DOHH2 (cell line): ENCODE measurements around the gene CRX.

Experiments
- EZH2phosphoT487 ChIP-seq: fragments of 200-600 bp; sonication (generic); IDR thresholded peaks from 2 replicates; pipeline ENCODE4 v1.6.1; 2017; ENCODE audit warnings: borderline replicate concordance, mild to moderate bottlenecking, antibody characterized with exemption, low read length, moderate library complexity, mixed read lengths
- TF ChIP-seq, protein P1 (sequence below): fragments of 200-600 bp; sonication (generic); IDR thresholded peaks from one replicate; pipeline ENCODE4 v1.5.1; 2014; ENCODE audit warnings: antibody characterized with exemption, mild to moderate bottlenecking, low read depth, low read length; ENCODE audit not compliant: poor library complexity, severe bottlenecking

DNA sequence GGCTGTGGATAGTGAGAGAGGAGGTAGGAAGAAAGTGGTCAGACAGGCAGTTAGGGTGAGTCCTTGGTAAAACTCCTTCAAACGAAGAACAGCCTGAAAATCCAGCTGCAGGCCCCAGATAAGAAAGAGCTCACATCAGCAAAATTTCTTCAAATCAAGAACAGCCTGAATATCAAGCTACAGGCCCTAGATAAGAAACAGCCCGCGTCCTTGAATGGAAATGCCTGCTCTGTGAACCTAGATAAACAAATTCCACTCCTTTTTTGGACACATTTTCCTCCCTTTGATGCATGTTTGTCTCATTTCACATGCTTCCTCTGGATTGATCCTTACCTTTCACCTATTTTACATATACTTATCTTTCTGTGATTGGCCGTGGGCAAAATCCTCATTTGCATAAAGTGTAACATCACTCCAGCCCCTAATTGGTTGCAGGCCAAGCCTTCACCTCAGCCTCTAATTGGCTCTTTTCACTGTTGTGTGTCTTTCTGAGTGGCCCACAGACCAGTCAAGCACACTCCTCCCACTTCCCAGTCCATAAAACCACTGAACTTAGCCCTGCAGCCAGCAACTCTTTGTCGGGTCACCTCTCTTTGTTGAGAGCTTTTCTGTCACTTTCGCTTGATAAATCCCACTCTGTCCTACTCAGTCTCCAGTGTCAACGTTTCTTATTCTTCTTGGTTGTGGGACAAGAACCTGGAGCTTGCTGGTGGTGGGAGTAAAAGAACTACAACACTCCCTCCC is 70.4 kb downstream of the CRX start:
- TF ChIP-seq, protein P1, sequence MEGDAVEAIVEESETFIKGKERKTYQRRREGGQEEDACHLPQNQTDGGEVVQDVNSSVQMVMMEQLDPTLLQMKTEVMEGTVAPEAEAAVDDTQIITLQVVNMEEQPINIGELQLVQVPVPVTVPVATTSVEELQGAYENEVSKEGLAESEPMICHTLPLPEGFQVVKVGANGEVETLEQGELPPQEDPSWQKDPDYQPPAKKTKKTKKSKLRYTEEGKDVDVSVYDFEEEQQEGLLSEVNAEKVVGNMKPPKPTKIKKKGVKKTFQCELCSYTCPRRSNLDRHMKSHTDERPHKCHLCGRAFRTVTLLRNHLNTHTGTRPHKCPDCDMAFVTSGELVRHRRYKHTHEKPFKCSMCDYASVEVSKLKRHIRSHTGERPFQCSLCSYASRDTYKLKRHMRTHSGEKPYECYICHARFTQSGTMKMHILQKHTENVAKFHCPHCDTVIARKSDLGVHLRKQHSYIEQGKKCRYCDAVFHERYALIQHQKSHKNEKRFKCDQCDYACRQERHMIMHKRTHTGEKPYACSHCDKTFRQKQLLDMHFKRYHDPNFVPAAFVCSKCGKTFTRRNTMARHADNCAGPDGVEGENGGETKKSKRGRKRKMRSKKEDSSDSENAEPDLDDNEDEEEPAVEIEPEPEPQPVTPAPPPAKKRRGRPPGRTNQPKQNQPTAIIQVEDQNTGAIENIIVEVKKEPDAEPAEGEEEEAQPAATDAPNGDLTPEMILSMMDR, result no peak
- TF ChIP-seq EZH2phosphoT487, result no peak
